SK-N-MC (cell line): ENCODE measurements around the gene FCN2.

Source experiments
- EZH2 ChIP-seq: fragments of 200-600 bp; sonication (generic); IDR thresholded peaks from one replicate; pipeline ENCODE4 v1.6.1; 2017; ENCODE audit warnings: antibody characterized with exemption
- FOXP2 ChIP-seq: optimal IDR thresholded peaks from 2 replicates; pipeline ENCODE3; 2011; ENCODE audit warnings: mild to moderate bottlenecking, moderate library complexity; ENCODE audit not compliant: insufficient read depth; ENCODE audit errors: extremely low read length, control extremely low read depth
- POLR2AphosphoS5 ChIP-seq: IDR thresholded peaks from 2 replicates; pipeline ENCODE4 v1.6.1; 2012; ENCODE audit warnings: mild to moderate bottlenecking, low read depth, low read length, borderline replicate concordance

DNA sequence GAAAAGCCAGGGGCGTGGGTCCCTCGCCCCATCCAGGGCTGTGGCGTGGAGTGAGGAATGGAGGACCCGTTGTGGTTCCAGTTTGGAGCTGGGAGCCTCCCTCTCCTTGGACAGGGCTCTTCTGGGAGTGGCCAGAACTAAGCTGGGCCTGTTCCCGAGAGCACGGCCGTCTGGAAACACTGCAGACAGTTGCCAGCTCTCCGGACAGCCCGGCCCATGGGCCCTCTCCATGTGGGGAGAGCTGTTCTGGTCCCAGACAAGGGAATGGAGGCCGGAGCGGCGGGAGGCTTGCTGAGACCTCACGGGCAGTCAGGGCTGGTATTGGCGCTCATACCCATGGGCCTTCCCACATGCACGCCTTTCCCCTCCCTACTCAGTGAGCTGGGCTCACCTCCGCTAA is 45.2 kb upstream of the FCN2 start:
- TF ChIP-seq POLR2AphosphoS5 (no peak), EZH2 (no peak), FOXP2 (no peak)
